Measurements from ENCODE around the gene CNN2.

DNA sequence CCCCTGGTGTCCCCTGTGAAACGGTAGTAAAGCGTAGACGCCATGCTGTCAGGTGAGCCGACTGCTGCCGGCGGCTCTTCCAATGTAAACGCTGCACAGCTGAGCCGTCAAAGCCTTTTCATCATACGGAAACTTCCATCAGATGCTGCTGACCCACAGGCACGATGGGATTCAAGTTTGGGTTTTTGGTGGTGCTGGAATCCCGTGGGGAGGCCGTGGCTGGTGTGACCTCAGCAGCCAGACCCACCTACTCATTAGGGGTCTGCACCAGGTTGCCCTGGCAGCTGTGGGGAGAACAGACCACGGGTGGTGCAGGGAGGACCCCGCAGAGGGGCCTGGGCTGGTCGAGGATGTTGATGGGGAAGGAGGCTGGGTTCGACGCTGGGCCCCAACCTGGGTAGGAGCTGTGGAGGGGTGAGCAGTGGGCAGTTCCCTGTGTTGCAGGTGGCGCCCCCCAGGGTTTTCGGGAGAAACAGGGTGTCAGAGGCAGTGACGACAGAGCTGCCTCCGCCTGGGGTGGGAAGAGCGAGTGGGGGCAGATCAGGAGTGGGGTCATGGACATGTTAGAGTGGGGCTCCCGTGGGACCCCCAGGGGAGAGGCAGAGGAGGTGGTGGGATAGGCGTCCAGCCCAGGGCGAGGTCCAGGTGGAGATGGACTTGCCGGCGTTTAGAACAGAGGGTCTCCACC lies 19.6 kb upstream of the CNN2 start:
- TF ChIP-seq, protein P1, sequence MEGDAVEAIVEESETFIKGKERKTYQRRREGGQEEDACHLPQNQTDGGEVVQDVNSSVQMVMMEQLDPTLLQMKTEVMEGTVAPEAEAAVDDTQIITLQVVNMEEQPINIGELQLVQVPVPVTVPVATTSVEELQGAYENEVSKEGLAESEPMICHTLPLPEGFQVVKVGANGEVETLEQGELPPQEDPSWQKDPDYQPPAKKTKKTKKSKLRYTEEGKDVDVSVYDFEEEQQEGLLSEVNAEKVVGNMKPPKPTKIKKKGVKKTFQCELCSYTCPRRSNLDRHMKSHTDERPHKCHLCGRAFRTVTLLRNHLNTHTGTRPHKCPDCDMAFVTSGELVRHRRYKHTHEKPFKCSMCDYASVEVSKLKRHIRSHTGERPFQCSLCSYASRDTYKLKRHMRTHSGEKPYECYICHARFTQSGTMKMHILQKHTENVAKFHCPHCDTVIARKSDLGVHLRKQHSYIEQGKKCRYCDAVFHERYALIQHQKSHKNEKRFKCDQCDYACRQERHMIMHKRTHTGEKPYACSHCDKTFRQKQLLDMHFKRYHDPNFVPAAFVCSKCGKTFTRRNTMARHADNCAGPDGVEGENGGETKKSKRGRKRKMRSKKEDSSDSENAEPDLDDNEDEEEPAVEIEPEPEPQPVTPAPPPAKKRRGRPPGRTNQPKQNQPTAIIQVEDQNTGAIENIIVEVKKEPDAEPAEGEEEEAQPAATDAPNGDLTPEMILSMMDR (IDR thresholded peaks at IDR 0.05): no peak
- TF ChIP-seq EP300 (IDR thresholded peaks at IDR 0.05): no peak

All from ovary (tissue), 3 donors.